Loucy (cell line): ENCODE results near the gene FAM120B.

Source experiments
- EZH2phosphoT487 ChIP-seq: fragments of 200-600 bp; IDR thresholded peaks from 2 replicates; pipeline ENCODE4 v1.6.1; 2018; ENCODE audit warnings: antibody characterized with exemption, mild to moderate bottlenecking, moderate library complexity, borderline replicate concordance
- TF ChIP-seq, protein P1 (sequence below): fragments of 200-600 bp; sonication (generic); conservative IDR thresholded peaks from 2 replicates; pipeline ENCODE4 v1.5.1; 2014; ENCODE audit warnings: mild to moderate bottlenecking, antibody characterized with exemption, low read length

DNA sequence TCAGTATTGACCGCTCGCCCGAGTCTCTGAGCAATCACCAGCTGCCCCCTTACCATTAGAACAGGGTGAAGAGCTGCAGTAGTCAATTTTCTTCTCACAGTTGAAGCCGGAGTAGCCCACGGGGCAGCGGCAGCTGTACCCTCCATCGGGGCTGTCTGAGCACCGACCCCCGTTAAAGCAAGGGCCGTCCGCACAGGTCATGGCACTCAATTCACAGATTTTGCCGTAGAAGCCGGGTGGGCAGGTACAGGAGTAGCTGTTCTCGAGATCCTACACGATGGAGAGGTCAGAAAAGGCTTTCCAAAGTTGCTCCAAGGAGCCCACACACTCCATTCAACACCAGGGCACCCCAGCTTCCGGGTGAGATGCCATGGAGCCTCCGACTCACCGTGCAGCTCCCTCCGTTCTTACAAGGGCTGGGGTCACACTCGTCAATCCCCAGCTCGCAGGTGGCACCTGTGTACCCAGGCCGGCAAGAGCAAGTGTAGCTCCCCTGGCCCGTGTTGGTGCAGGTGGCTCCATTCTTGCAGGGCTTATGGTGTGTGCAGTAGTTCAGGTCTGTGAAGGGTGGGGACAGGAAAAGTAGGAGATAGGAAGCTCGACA is 21.6 kb upstream of the FAM120B start:
- TF ChIP-seq, protein P1, sequence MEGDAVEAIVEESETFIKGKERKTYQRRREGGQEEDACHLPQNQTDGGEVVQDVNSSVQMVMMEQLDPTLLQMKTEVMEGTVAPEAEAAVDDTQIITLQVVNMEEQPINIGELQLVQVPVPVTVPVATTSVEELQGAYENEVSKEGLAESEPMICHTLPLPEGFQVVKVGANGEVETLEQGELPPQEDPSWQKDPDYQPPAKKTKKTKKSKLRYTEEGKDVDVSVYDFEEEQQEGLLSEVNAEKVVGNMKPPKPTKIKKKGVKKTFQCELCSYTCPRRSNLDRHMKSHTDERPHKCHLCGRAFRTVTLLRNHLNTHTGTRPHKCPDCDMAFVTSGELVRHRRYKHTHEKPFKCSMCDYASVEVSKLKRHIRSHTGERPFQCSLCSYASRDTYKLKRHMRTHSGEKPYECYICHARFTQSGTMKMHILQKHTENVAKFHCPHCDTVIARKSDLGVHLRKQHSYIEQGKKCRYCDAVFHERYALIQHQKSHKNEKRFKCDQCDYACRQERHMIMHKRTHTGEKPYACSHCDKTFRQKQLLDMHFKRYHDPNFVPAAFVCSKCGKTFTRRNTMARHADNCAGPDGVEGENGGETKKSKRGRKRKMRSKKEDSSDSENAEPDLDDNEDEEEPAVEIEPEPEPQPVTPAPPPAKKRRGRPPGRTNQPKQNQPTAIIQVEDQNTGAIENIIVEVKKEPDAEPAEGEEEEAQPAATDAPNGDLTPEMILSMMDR, result no peak
- TF ChIP-seq EZH2phosphoT487, result no peak
